Mesendoderm (in vitro differentiated cells): ENCODE data around the gene ZNF423.

Source experiments
- DNase-seq: peaks from one replicate; pipeline ENCODE4 v3.0.0; 2013
- H2AK5ac ChIP-seq: 2 replicates; pipeline ENCODE4 v1.6.1; 2013; ENCODE audit warnings: low read length, inconsistent platforms
- H2BK120ac ChIP-seq: 2 replicates; pipeline ENCODE4 v1.6.1; 2013; ENCODE audit warnings: low read depth, mild to moderate bottlenecking, low read length, moderate library complexity, mixed read lengths
- H2BK15ac ChIP-seq: replicated peaks from 2 replicates; pipeline ENCODE4 v1.6.1; 2013; ENCODE audit warnings: low read depth, mild to moderate bottlenecking, moderate library complexity
- H2BK5ac ChIP-seq: 2 replicates; pipeline ENCODE4 v1.6.1; 2013; ENCODE audit warnings: low read length, inconsistent platforms
- H3K18ac ChIP-seq: 2 replicates; pipeline ENCODE4 v1.6.1; 2013; ENCODE audit warnings: mild to moderate bottlenecking, low read length, mixed read lengths
- H3K23ac ChIP-seq: one replicate; pipeline ENCODE4 v1.6.1; 2013; ENCODE audit warnings: low read length
- H3K27ac ChIP-seq: 2 replicates; pipeline ENCODE4 v1.5.1; 2013; ENCODE audit warnings: low read depth, mild to moderate bottlenecking, inconsistent platforms, low read length, moderate library complexity
- H3K27me3 ChIP-seq: 2 replicates; pipeline ENCODE4 v1.6.1; 2013; ENCODE audit warnings: low read length, control low read depth, mild to moderate bottlenecking, inconsistent platforms; ENCODE audit not compliant: insufficient read depth, poor library complexity
- H3K36me3 ChIP-seq: 2 replicates; pipeline ENCODE4 v1.6.1; 2013; ENCODE audit warnings: low read length, inconsistent platforms; ENCODE audit not compliant: control insufficient read depth, insufficient read depth
- H3K4ac ChIP-seq: one replicate; pipeline ENCODE4 v1.6.1; 2013; ENCODE audit warnings: low read depth, mild to moderate bottlenecking, low read length, moderate library complexity
- H3K4me1 ChIP-seq: 2 replicates; pipeline ENCODE4 v1.6.1; 2013; ENCODE audit warnings: low read depth, low read length, inconsistent platforms; ENCODE audit not compliant: control insufficient read depth
- H3K4me2 ChIP-seq: 2 replicates; pipeline ENCODE4 v1.6.1; 2013; ENCODE audit warnings: low read length
- H3K4me3 ChIP-seq: 2 replicates; pipeline ENCODE4 v1.5.1; 2013; ENCODE audit warnings: mild to moderate bottlenecking, low read length
- H3K56ac ChIP-seq: one replicate; pipeline ENCODE4 v1.6.1; 2013; ENCODE audit warnings: low read length
- H3K79me1 ChIP-seq: 2 replicates; pipeline ENCODE4 v1.6.1; 2013; ENCODE audit warnings: low read length, inconsistent platforms
- H3K79me2 ChIP-seq: 2 replicates; pipeline ENCODE4 v1.6.1; 2013; ENCODE audit warnings: mild to moderate bottlenecking, low read length; ENCODE audit not compliant: control insufficient read depth, insufficient read depth
- H3K9ac ChIP-seq: 2 replicates; pipeline ENCODE4 v1.6.1; 2013; ENCODE audit warnings: low read length, inconsistent platforms
- H4K5ac ChIP-seq: one replicate; pipeline ENCODE4 v1.6.1; 2013; ENCODE audit warnings: low read length
- H4K8ac ChIP-seq: one replicate; pipeline ENCODE4 v1.6.1; 2013; ENCODE audit warnings: low read depth, mild to moderate bottlenecking, control low read depth, low read length, moderate library complexity
- WGBS: extraction: QIAGEN DNeasy Blood & Tissue Kit; methylation state at CpG from one replicate; pipeline ENCODE4 v1.1.7; 2013; ENCODE audit warnings: low lambda C conversion rate, missing lambda C conversion rate; ENCODE audit not compliant: insufficient coverage; ENCODE audit errors: extremely low coverage; 5-methylcytosine and 5-hydroxymethylcytosine counted together

Gene ZNF423

DNA sequence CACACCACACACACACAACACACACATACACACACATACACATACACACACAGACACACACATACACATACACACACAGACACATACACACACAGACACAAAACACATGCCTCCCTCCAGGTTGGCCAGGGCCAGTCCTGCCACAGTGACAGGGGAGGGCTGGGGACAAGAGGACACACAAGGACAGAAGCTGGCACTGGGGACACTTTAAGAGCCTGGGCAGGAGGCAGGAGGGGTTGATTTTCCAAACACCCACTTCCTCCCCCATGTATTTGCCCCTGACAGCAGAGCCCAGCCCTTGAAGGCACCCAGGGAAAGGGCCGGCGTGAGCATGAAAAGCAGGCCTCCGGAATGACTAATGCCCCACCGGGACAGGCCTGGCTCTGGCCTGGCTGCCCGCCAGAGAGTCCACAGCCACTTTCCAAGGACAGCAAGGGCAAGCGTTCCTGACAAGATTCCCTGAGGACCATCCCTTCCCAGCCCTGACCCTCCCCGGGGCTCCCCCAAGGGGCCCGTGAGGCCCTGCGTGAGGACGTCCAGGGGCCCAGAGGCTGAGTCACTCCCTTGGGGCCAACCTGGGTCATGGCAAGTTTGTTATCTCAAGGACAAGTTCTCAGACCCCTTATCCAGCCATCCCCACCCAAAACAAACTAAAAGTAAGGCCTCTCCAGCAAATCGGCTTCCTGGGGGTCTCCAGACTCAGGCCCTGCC is 235.6 kb downstream of the ZNF423 start:
- H3K18ac ChIP-seq, result no peak overlapping the region

DNA sequence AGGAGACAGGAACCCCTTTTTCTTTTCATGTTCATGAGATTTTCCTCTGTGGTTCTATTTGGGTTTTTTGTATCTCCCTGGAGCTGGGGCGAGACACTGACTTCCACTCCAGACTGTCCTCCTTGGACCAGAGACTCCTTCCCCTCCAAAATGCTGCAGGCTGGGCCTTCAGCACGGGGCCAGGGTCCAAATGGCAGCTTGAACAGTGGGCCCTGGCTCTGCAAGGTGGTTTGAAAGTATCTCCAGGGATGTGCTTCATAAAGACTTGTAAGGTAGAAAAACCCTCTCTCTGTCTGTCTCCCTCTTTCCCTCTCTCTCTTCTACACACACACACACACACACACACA is 236.1 kb downstream of the ZNF423 start:
- H3K18ac ChIP-seq, result no peak overlapping the region
- no CpG with 5 or more reads among the region's 2 CpGs for WGBS
- no peak overlapping the region for H2BK5ac ChIP-seq

More for the DNA sequence above, 235.6 kb downstream of the ZNF423 start:
- WGBS, result no CpG with 5 or more reads among the region's 11 CpGs
- DNase-seq, result no peak
- Histone ChIP-seq H3K56ac (peak overlapping the region; percentile 42), H2BK5ac (no peak overlapping the region), H3K79me1 (no peaks in the 10 kb centered on the region), H3K23ac (no peak overlapping the region), H3K27me3 (no peaks in the 10 kb centered on the region), H2BK15ac (no peak overlapping the region), H2BK120ac (no peak overlapping the region), H3K27ac (no peak overlapping the region), H3K79me2 (no peaks in the 10 kb centered on the region), H3K4ac (no peak overlapping the region), H4K8ac (no peak overlapping the region), H3K4me2 (no peak overlapping the region), H3K4me3 (no peak overlapping the region), H4K5ac (no peak overlapping the region), H3K4me1 (peaks cover 4% of the 10 kb centered on the region), H2AK5ac (no peak overlapping the region), H3K36me3 (no peaks in the 10 kb centered on the region), H3K9ac (no peak overlapping the region)

DNA sequence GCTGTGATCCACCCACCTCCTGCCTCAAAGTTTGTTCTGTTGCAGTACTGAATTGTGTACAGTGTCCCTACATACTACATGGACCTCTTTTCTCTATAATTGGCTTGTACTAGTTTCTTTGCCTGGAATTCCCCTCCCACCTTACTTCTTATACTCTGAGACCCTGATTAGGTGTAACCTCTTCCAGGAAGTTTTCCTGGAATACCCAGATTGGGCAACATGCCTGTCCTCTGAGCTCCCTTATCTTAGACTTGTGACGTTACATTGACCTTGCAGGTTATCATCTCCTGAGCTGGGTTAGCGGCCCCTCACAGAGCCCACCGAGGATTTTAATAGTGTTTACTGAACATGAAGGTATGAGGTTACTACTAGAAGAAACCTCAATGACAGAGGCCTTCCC is 237.0 kb downstream of the ZNF423 start:
- Histone ChIP-seq H3K9ac (no peak overlapping the region), H3K18ac (no peak overlapping the region), H3K79me1 (no peaks in the 10 kb centered on the region), H4K8ac (no peak overlapping the region), H3K79me2 (no peaks in the 10 kb centered on the region), H3K4me2 (no peak overlapping the region), H3K4me3 (no peak overlapping the region), H4K5ac (no peak overlapping the region), H3K4ac (no peak overlapping the region), H3K27me3 (no peaks in the 10 kb centered on the region), H3K36me3 (no peaks in the 10 kb centered on the region), H2BK5ac (no peak overlapping the region), H3K4me1 (peaks cover 4% of the 10 kb centered on the region), H3K56ac (no peak overlapping the region), H2BK120ac (no peak overlapping the region), H2BK15ac (no peak overlapping the region), H2AK5ac (no peak overlapping the region), H3K23ac (no peak overlapping the region), H3K27ac (no peak overlapping the region)
- WGBS, result no CpG with 5 or more reads among the region's 3 CpGs
- no peak for DNase-seq

More for the DNA sequence above, 236.1 kb downstream of the ZNF423 start:
- no peak overlapping the region for H4K5ac ChIP-seq
- no peak overlapping the region for H3K56ac ChIP-seq
- no peak overlapping the region for H2AK5ac ChIP-seq
- no peaks in the 10 kb centered on the region for H3K79me2 ChIP-seq
- H2BK15ac ChIP-seq, result no peak overlapping the region
- H3K27ac ChIP-seq, result no peak overlapping the region
- H3K4me2 ChIP-seq, result no peak overlapping the region
- no peak for DNase-seq
- H3K36me3 ChIP-seq, result no peaks in the 10 kb centered on the region
- no peak overlapping the region for H2BK120ac ChIP-seq
- no peak overlapping the region for H4K8ac ChIP-seq
- peaks cover 4% of the 10 kb centered on the region for H3K4me1 ChIP-seq
- H3K23ac ChIP-seq, result no peak overlapping the region
- H3K4ac ChIP-seq, result no peak overlapping the region
- H3K79me1 ChIP-seq, result no peaks in the 10 kb centered on the region
- H3K27me3 ChIP-seq, result no peaks in the 10 kb centered on the region
- H3K4me3 ChIP-seq, result no peak overlapping the region
- H3K9ac ChIP-seq, result no peak overlapping the region

DNA sequence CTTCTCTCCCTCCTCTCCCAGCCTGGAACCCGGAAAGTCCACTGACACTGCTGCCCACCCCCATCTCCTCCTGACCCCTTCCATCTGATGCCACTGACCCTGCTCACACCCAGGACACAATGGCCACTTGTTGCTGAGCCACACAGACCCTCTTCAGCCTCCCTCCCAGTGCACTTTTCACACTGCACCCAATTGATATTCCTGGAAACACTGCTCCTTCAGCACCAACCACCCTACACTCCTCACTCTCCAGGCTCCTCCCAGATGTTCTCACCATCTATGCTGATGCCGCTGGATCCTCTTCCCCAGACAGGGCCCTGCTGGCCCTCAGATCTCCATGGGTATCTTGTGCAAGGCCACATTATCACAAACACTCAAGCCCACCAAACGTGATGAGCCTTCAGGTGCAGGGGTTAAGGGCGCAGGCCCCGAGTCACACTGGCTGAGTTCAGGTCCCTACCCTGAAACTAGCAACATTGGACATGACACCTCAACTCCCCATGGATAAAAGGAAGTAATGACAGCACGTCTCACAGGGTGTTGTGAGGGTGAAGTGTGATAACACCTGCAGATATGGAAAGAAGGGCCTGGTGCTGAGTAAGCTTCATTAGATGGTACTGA is 238.1 kb downstream of the ZNF423 start:
- no peak overlapping the region for H4K8ac ChIP-seq
- H3K4ac ChIP-seq, result no peak overlapping the region
- H3K27me3 ChIP-seq, result no peaks in the 10 kb centered on the region
- H2BK5ac ChIP-seq, result no peak overlapping the region
- no peak overlapping the region for H3K18ac ChIP-seq
- no CpG with 5 or more reads among the region's 6 CpGs for WGBS
- no peak overlapping the region for H3K56ac ChIP-seq
- no peak overlapping the region for H4K5ac ChIP-seq
- no peak for DNase-seq
- H3K79me2 ChIP-seq, result no peaks in the 10 kb centered on the region
- H3K4me1 ChIP-seq, result peaks cover 4% of the 10 kb centered on the region
- H3K4me2 ChIP-seq, result no peak overlapping the region
- H2AK5ac ChIP-seq, result no peak overlapping the region
- no peak overlapping the region for H3K23ac ChIP-seq
- no peak overlapping the region for H2BK15ac ChIP-seq
- no peaks in the 10 kb centered on the region for H3K36me3 ChIP-seq
- H2BK120ac ChIP-seq, result no peak overlapping the region
- H3K79me1 ChIP-seq, result no peaks in the 10 kb centered on the region
- no peak overlapping the region for H3K4me3 ChIP-seq
- no peak overlapping the region for H3K9ac ChIP-seq
- H3K27ac ChIP-seq, result no peak overlapping the region

DNA sequence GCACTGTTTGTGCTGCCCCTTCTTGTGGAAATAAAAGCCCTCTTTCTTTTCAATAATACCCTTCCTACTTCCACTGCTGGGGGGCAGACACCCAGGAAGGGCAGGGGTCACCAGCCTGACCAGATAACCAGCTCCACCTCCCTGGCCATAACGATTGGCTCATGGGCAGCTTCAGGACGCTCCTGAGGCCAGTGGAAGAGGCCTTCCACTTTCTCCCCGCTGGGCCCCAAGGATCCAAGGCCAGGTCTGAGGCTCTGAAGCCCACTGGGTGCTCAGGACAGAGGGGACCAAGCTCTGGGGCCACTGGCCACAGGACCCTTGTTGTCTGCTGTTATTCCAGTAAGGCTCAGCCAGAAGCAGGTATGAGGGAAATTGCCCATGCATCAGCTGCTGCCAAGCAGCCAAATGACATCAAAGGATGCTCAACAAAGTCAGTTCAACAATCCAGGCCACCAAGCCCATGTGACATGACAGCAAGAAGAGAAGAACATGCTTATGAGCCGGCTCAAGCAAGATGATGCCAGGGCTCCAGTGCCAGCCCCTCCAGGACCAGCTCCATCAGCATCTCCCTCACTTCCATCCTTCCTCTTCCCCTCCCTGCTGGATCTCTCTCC is 238.8 kb downstream of the ZNF423 start:
- H3K18ac ChIP-seq, result no peak overlapping the region
- no peak overlapping the region for H3K4me2 ChIP-seq
- H3K4me1 ChIP-seq, result peaks cover 4% of the 10 kb centered on the region
- no peak overlapping the region for H3K27ac ChIP-seq
- no peak overlapping the region for H2AK5ac ChIP-seq
- no peaks in the 10 kb centered on the region for H3K79me2 ChIP-seq
- H3K4me3 ChIP-seq, result no peak overlapping the region
- no peak overlapping the region for H2BK120ac ChIP-seq
- no peak overlapping the region for H4K5ac ChIP-seq
- WGBS, result no CpG with 5 or more reads among the region's 4 CpGs
- no peaks in the 10 kb centered on the region for H3K36me3 ChIP-seq
- H3K56ac ChIP-seq, result no peak overlapping the region
- no peaks in the 10 kb centered on the region for H3K27me3 ChIP-seq
- no peak overlapping the region for H3K9ac ChIP-seq
- no peak overlapping the region for H3K23ac ChIP-seq
- H3K4ac ChIP-seq, result no peak overlapping the region
- no peak overlapping the region for H4K8ac ChIP-seq
- no peak overlapping the region for H2BK15ac ChIP-seq
- H3K79me1 ChIP-seq, result no peaks in the 10 kb centered on the region
- DNase-seq, result no peak
- no peak overlapping the region for H2BK5ac ChIP-seq
